Mesendoderm (in vitro differentiated cells): ENCODE results near the gene ACSF2.
"Not testable (repeated sequence)": the region's sequence is repeated elsewhere in the genome, so short reads cannot be mapped to it uniquely, and the experiment has no call there.

Experiments used
- DNase-seq: peaks from one replicate; pipeline ENCODE4 v3.0.0; 2013
- H2AK5ac ChIP-seq: 2 replicates; pipeline ENCODE4 v1.6.1; 2013; ENCODE audit warnings: low read length, inconsistent platforms
- H2BK120ac ChIP-seq: 2 replicates; pipeline ENCODE4 v1.6.1; 2013; ENCODE audit warnings: low read depth, mild to moderate bottlenecking, low read length, moderate library complexity, mixed read lengths
- H2BK15ac ChIP-seq: replicated peaks from 2 replicates; pipeline ENCODE4 v1.6.1; 2013; ENCODE audit warnings: low read depth, mild to moderate bottlenecking, moderate library complexity
- H2BK5ac ChIP-seq: 2 replicates; pipeline ENCODE4 v1.6.1; 2013; ENCODE audit warnings: low read length, inconsistent platforms
- H3K18ac ChIP-seq: 2 replicates; pipeline ENCODE4 v1.6.1; 2013; ENCODE audit warnings: mild to moderate bottlenecking, low read length, mixed read lengths
- H3K23ac ChIP-seq: one replicate; pipeline ENCODE4 v1.6.1; 2013; ENCODE audit warnings: low read length
- H3K27ac ChIP-seq: 2 replicates; pipeline ENCODE4 v1.5.1; 2013; ENCODE audit warnings: low read depth, mild to moderate bottlenecking, inconsistent platforms, low read length, moderate library complexity
- H3K27me3 ChIP-seq: 2 replicates; pipeline ENCODE4 v1.6.1; 2013; ENCODE audit warnings: low read length, control low read depth, mild to moderate bottlenecking, inconsistent platforms; ENCODE audit not compliant: insufficient read depth, poor library complexity
- H3K36me3 ChIP-seq: 2 replicates; pipeline ENCODE4 v1.6.1; 2013; ENCODE audit warnings: low read length, inconsistent platforms; ENCODE audit not compliant: control insufficient read depth, insufficient read depth
- H3K4ac ChIP-seq: one replicate; pipeline ENCODE4 v1.6.1; 2013; ENCODE audit warnings: low read depth, mild to moderate bottlenecking, low read length, moderate library complexity
- H3K4me1 ChIP-seq: 2 replicates; pipeline ENCODE4 v1.6.1; 2013; ENCODE audit warnings: low read depth, low read length, inconsistent platforms; ENCODE audit not compliant: control insufficient read depth
- H3K4me2 ChIP-seq: 2 replicates; pipeline ENCODE4 v1.6.1; 2013; ENCODE audit warnings: low read length
- H3K4me3 ChIP-seq: 2 replicates; pipeline ENCODE4 v1.5.1; 2013; ENCODE audit warnings: mild to moderate bottlenecking, low read length
- H3K56ac ChIP-seq: one replicate; pipeline ENCODE4 v1.6.1; 2013; ENCODE audit warnings: low read length
- H3K79me1 ChIP-seq: 2 replicates; pipeline ENCODE4 v1.6.1; 2013; ENCODE audit warnings: low read length, inconsistent platforms
- H3K79me2 ChIP-seq: 2 replicates; pipeline ENCODE4 v1.6.1; 2013; ENCODE audit warnings: mild to moderate bottlenecking, low read length; ENCODE audit not compliant: control insufficient read depth, insufficient read depth
- H3K9ac ChIP-seq: 2 replicates; pipeline ENCODE4 v1.6.1; 2013; ENCODE audit warnings: low read length, inconsistent platforms
- H4K5ac ChIP-seq: one replicate; pipeline ENCODE4 v1.6.1; 2013; ENCODE audit warnings: low read length
- H4K8ac ChIP-seq: one replicate; pipeline ENCODE4 v1.6.1; 2013; ENCODE audit warnings: low read depth, mild to moderate bottlenecking, control low read depth, low read length, moderate library complexity
- WGBS: extraction: QIAGEN DNeasy Blood & Tissue Kit; methylation state at CpG from one replicate; pipeline ENCODE4 v1.1.7; 2013; ENCODE audit warnings: low lambda C conversion rate, missing lambda C conversion rate; ENCODE audit not compliant: insufficient coverage; ENCODE audit errors: extremely low coverage; 5-methylcytosine and 5-hydroxymethylcytosine counted together

The ACSF2 gene

GRCh38 chr17:50472286-50472685, 46.3 kb downstream of the ACSF2 start:
- Histone ChIP-seq H2BK15ac (no peak overlapping the region), H3K4me1 (no peaks in the 10 kb centered on the region), H3K4me3 (no peak overlapping the region), H3K9ac (no peak overlapping the region), H3K18ac (no peak overlapping the region), H2BK120ac (no peak overlapping the region), H3K4me2 (no peak overlapping the region), H3K56ac (no peak overlapping the region), H3K79me1 (no peaks in the 10 kb centered on the region), H3K27ac (no peak overlapping the region), H3K36me3 (no peaks in the 10 kb centered on the region), H3K27me3 (no peaks in the 10 kb centered on the region), H4K8ac (no peak overlapping the region), H3K79me2 (no peaks in the 10 kb centered on the region), H2BK5ac (no peak overlapping the region), H2AK5ac (no peak overlapping the region), H3K4ac (no peak overlapping the region), H3K23ac (no peak overlapping the region), H4K5ac (no peak overlapping the region)
- no peak for DNase-seq
- no CpG with 5 or more reads among the region's 10 CpGs for WGBS

- H3K9ac ChIP-seq, H2BK120ac ChIP-seq, H2AK5ac ChIP-seq, H3K36me3 ChIP-seq, H3K4me1 ChIP-seq, H3K56ac ChIP-seq, H3K27ac ChIP-seq, H3K79me2 ChIP-seq, H3K27me3 ChIP-seq, H3K4ac ChIP-seq, H3K4me2 ChIP-seq, H3K23ac ChIP-seq, H4K5ac ChIP-seq, H3K4me3 ChIP-seq, H2BK5ac ChIP-seq, H2BK15ac ChIP-seq, H3K79me1 ChIP-seq, H3K18ac ChIP-seq, H4K8ac ChIP-seq: not testable (repeated sequence)
- no CpG with 5 or more reads among the region's 13 CpGs for WGBS
- DNase-seq: peak; percentile 40
These were observed 46.7 kb downstream of the ACSF2 start for GRCh38 chr17:50472761-50473161.

GRCh38 chr17:50473901-50474300, 47.9 kb downstream of the ACSF2 start:
- H3K18ac ChIP-seq: no peak overlapping the region
- no CpG with 5 or more reads among the region's 11 CpGs for WGBS

GRCh38 chr17:50474523-50474922, 48.5 kb downstream of the ACSF2 start:
- no peaks in the 10 kb centered on the region for H3K79me1 ChIP-seq
- H4K5ac ChIP-seq: no peak overlapping the region
- no peak overlapping the region for H4K8ac ChIP-seq
- no peak for DNase-seq
- no peaks in the 10 kb centered on the region for H3K4me1 ChIP-seq
- no peak overlapping the region for H3K56ac ChIP-seq
- no peaks in the 10 kb centered on the region for H3K79me2 ChIP-seq
- H3K27me3 ChIP-seq: no peaks in the 10 kb centered on the region
- H3K4ac ChIP-seq: no peak overlapping the region
- no peak overlapping the region for H2BK15ac ChIP-seq
- no peaks in the 10 kb centered on the region for H3K36me3 ChIP-seq
- H3K18ac ChIP-seq: no peak overlapping the region
- no peak overlapping the region for H3K23ac ChIP-seq
- no peak overlapping the region for H3K27ac ChIP-seq
- WGBS: no CpG with 5 or more reads among the region's 6 CpGs
- H3K9ac ChIP-seq: no peak overlapping the region
- H2AK5ac ChIP-seq: no peak overlapping the region
- no peak overlapping the region for H3K4me2 ChIP-seq
- no peak overlapping the region for H2BK5ac ChIP-seq
- H2BK120ac ChIP-seq: no peak overlapping the region
- no peak overlapping the region for H3K4me3 ChIP-seq

More at GRCh38 chr17:50473901-50474300, 47.9 kb downstream of the ACSF2 start:
- Histone ChIP-seq H3K9ac (no peak overlapping the region), H3K27ac (no peak overlapping the region), H4K8ac (no peak overlapping the region), H3K4me1 (no peaks in the 10 kb centered on the region), H2AK5ac (no peak overlapping the region), H3K79me2 (no peaks in the 10 kb centered on the region), H3K23ac (no peak overlapping the region), H3K27me3 (no peaks in the 10 kb centered on the region), H2BK15ac (no peak overlapping the region), H3K4me3 (no peak overlapping the region), H2BK5ac (no peak overlapping the region), H3K4ac (no peak overlapping the region), H2BK120ac (no peak overlapping the region), H3K56ac (no peak overlapping the region), H4K5ac (no peak overlapping the region), H3K79me1 (no peaks in the 10 kb centered on the region), H3K36me3 (no peaks in the 10 kb centered on the region), H3K4me2 (no peak overlapping the region)
- no peak for DNase-seq

GRCh38 chr17:50475362-50475761, 49.3 kb downstream of the ACSF2 start:
- H3K79me1 ChIP-seq: no peaks in the 10 kb centered on the region
- no peaks in the 10 kb centered on the region for H3K4me1 ChIP-seq
- DNase-seq: no peak
- H3K9ac ChIP-seq: no peak overlapping the region
- no peaks in the 10 kb centered on the region for H3K36me3 ChIP-seq
- no peaks in the 10 kb centered on the region for H3K27me3 ChIP-seq
- no peak overlapping the region for H3K23ac ChIP-seq
- no peak overlapping the region for H2AK5ac ChIP-seq
- no peak overlapping the region for H4K5ac ChIP-seq
- H3K18ac ChIP-seq: no peak overlapping the region
- no peak overlapping the region for H3K4me3 ChIP-seq
- H3K56ac ChIP-seq: no peak overlapping the region
- WGBS: no CpG with 5 or more reads among the region's 4 CpGs
- H3K4ac ChIP-seq: no peak overlapping the region
- no peaks in the 10 kb centered on the region for H3K79me2 ChIP-seq
- no peak overlapping the region for H4K8ac ChIP-seq
- no peak overlapping the region for H3K27ac ChIP-seq
- no peak overlapping the region for H2BK120ac ChIP-seq
- H2BK15ac ChIP-seq: no peak overlapping the region
- H2BK5ac ChIP-seq: no peak overlapping the region
- no peak overlapping the region for H3K4me2 ChIP-seq

GRCh38 chr17:50475775-50476544, 49.9 kb downstream of the ACSF2 start:
- not testable (repeated sequence) for H4K8ac ChIP-seq, H3K79me1 ChIP-seq, H3K4me2 ChIP-seq, H2BK5ac ChIP-seq, H3K4ac ChIP-seq, H3K56ac ChIP-seq, DNase-seq, H3K4me1 ChIP-seq, H3K27me3 ChIP-seq, H3K18ac ChIP-seq, H2BK15ac ChIP-seq, H3K9ac ChIP-seq, H3K23ac ChIP-seq, H2AK5ac ChIP-seq, H2BK120ac ChIP-seq, H3K36me3 ChIP-seq, H4K5ac ChIP-seq, H3K27ac ChIP-seq, H3K4me3 ChIP-seq, H3K79me2 ChIP-seq
- WGBS: no CpG with 5 or more reads among the region's 33 CpGs
